Ovary (tissue), 9 donors: Measurements from ENCODE around the gene PTCH1. TPM values are rescaled to one million over a fixed set of nuclear protein-coding genes. Genes with fewer than 3 reads are reported as not detected.

Experiments
- DNase-seq, 5 donors: peaks; one replicate each; pipeline ENCODE4 v3.0.0-alpha.2; 2019 to 2020
- H3K27ac ChIP-seq, 2 donors: fragments of 200-600 bp; one replicate each; pipeline versions ENCODE4 v1.5.1 to v1.8.0; 2019 to 2022
- H3K27me3 ChIP-seq: fragments of 200-600 bp; one replicate; pipeline ENCODE4 v1.8.0; 2022
- H3K36me3 ChIP-seq: fragments of 200-600 bp; sonication (generic); one replicate; pipeline ENCODE4 v1.5.1; 2019
- H3K4me1 ChIP-seq: one replicate; pipeline ENCODE4 v1.8.1; 2013; ENCODE audit warnings: mild to moderate bottlenecking, moderate library complexity; ENCODE audit not compliant: insufficient read depth
- H3K4me3 ChIP-seq: fragments of 200-600 bp; sonication (generic); one replicate; pipeline ENCODE4 v1.5.1; 2017
- H3K9me3 ChIP-seq, 2 donors: fragments of 200-600 bp in 1 of 2; sonication (generic) in 1 of 2; one replicate each; pipeline versions ENCODE4 v1.5.1 to v1.8.1; 2013 to 2019; ENCODE audit warnings: mild to moderate bottlenecking in 1 of 2, moderate library complexity in 1 of 2
- CTCF ChIP-seq, 3 donors: fragments of 450-650 bp in 2 of 3; fragments of 200-600 bp in 1 of 3; IDR thresholded peaks; one replicate each; pipeline versions ENCODE4 v1.5.1 to v1.8.0; 2016 to 2022; ENCODE audit warnings: antibody characterized with exemption in 3 of 3, mild to moderate bottlenecking in 1 of 3
- EP300 ChIP-seq: sonication (generic); formaldehyde crosslinking; IDR thresholded peaks from one replicate; pipeline ENCODE4 v1.6.1; 2017; ENCODE audit warnings: antibody characterized with exemption
- POLR2A ChIP-seq: fragments of 450-650 bp; IDR thresholded peaks from one replicate; pipeline ENCODE4 v1.6.1; 2017; ENCODE audit warnings: antibody characterized with exemption, mild to moderate bottlenecking, moderate library complexity
- WGBS, 3 donors: extraction: QIAGEN DNeasy Blood & Tissue Kit in 1 of 3; methylation state at CpG; one replicate each; pipeline versions ENCODE4 v1.1.5 to v1.1.7; 2013 to 2017; 5-methylcytosine and 5-hydroxymethylcytosine counted together
- intact Hi-C, 4 donors: fragments of 100-400 bp; cut with DNase I; formaldehyde crosslinking; loops; one replicate each; pipeline versions ENCODE4 v1.11.0 to v1.15.1; 2022 to 2023
- polyA plus RNA-seq, 2 donors: library from polyadenylated mRNA; stranded (reverse); fragments of 200-250 nt in 1 of 2; fragments of 350-450 nt in 1 of 2; fragmentation: Illumina TruSeq in 1 of 2; extraction: RNeasy Lipid Tissue Mini Kit (QIAGEN cat#74804) in 1 of 2; gene quantifications; one replicate each; pipeline ENCODE4 v1.2.3, GENCODE V29; 2013 to 2014
- total RNA-seq, 7 donors: library from RNA; depleted of rRNA in 2 of 7; stranded (reverse); fragments of >200 nt in 2 of 7; fragmentation: NEBNext Ultra II Directional in 3 of 7; extraction: Animal tissue kit (Norgen Biotek cat#: 25700) in 3 of 7; gene quantifications; one replicate each; pipeline versions ENCODE4 v1.1.0 to v1.2.4, GENCODE V29; 2016 to 2023
- donor health status: DM: no; HTN: no; CAD: no; lungs with moderate emphysema.
- donor health status: DM: no; HTN: no; CAD: no.
- donor health status: Bipolar disorder and iron deficiency.
- donor health status: DM: yes; HTN: yes; CAD: no.
- donor health status: DM: no; HTN: no; CAD: no.
- donor health status: DM: yes; HTN: yes; CAD: no.

Gene PTCH1
- total and polyA plus RNA-seq, 9 donors, result 6.4 to 24.3 (median 13.5) TPM

- DNase-seq, result no peak
- TF ChIP-seq POLR2A, result no peak
- TF ChIP-seq EP300, result no peak
- TF ChIP-seq CTCF (IDR thresholded peaks at IDR 0.05), result no peak
- Histone ChIP-seq H3K27me3 (no peaks in the 10 kb centered on the region), H3K9me3 (no peaks in the 10 kb centered on the region), H3K27ac (no peak overlapping the region), H3K4me1 (peaks cover 9% of the 10 kb centered on the region), H3K4me3 (no peak overlapping the region), H3K36me3 (no peaks in the 10 kb centered on the region)
- intact Hi-C loops, result no loop called here
- WGBS, 3 donors, result 62 to 79% (median 73%) methylated on average over 13 of the region's 13 CpGs
Measured at GRCh38 chr9:95459178-95459577, 57.6 kb downstream of the PTCH1 start.

- no peak for DNase-seq
- Histone ChIP-seq H3K27ac (no peak overlapping the region), H3K9me3 (no peaks in the 10 kb centered on the region), H3K36me3 (no peaks in the 10 kb centered on the region), H3K4me3 (no peak overlapping the region), H3K4me1 (peaks cover 8% of the 10 kb centered on the region), H3K27me3 (no peaks in the 10 kb centered on the region)
- intact Hi-C loops, result no loop called here
- TF ChIP-seq EP300 (no peak), POLR2A (no peak), CTCF (IDR thresholded peaks at IDR 0.05) (no peak)
- WGBS, 3 donors, result 30 to 44% (median 43%) methylated on average over 6 of the region's 6 CpGs
Measured at GRCh38 chr9:95458666-95459065, 58.1 kb downstream of the PTCH1 start.

DNA sequence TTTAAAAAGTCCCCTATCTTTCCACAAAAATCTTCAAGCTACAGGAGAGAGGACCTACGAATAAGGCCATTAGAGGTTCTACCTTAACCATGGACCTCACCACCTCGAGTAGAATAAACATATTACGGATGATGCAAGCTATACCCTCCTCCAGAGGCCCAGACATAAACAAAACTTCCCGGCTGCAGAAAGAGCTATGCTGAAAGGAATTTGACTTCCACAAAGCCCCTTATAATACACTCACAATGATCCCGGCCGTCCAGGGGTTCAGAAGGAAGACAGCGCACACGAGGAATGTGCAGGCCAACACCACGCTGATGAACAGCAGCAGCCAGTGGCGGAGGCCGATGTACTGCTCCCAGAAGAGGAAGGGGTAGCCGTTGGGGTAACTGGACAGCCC, 59.0 kb downstream of the PTCH1 start:
- Histone ChIP-seq H3K4me1 (peaks cover 5% of the 10 kb centered on the region), H3K36me3 (no peaks in the 10 kb centered on the region), H3K27me3 (no peaks in the 10 kb centered on the region), H3K4me3 (no peak overlapping the region), H3K27ac (no peak overlapping the region), H3K9me3 (no peaks in the 10 kb centered on the region)
- 63 to 78% (median 74%) methylated on average over 12 of the region's 12 CpGs for WGBS, 3 donors
- no peak for DNase-seq
- TF ChIP-seq CTCF (IDR thresholded peaks at IDR 0.05), result no peak
- no peak for TF ChIP-seq EP300
- no peak for TF ChIP-seq POLR2A
- intact Hi-C loops, result no loop called here

DNA sequence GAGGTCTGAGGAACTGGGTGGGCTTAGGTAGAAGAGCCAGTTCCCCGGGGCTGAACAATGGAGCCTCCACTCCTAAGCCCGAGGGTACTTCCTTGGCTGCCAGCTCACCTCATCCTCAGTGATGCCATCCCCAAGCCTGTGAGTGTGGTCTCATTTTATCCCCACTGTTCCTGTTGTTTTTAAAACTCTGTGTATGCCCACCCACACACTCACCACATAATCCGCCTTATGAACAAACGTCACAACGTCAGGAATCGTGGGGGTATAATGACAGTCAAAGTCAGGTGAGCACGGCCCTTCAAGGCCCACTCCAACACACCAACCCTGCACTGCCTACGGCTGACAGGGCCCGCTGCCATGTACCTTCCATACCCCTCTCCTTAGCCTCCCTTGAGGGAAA, 61.1 kb downstream of the PTCH1 start:
- no peak for DNase-seq
- Histone ChIP-seq H3K9me3 (no peaks in the 10 kb centered on the region), H3K27me3 (no peaks in the 10 kb centered on the region), H3K4me1 (peaks cover 1% of the 10 kb centered on the region), H3K36me3 (no peaks in the 10 kb centered on the region), H3K4me3 (no peak overlapping the region), H3K27ac (no peak overlapping the region)
- intact Hi-C loops, result no loop called here
- WGBS, 3 donors, result 87 to 93% (median 92%) methylated on average over 9 of the region's 9 CpGs
- TF ChIP-seq POLR2A, result no peak
- no peak for TF ChIP-seq EP300
- no peak for TF ChIP-seq CTCF (IDR thresholded peaks at IDR 0.05)

- 87 to 95% (median 92%) methylated on average over 4 of the region's 4 CpGs for WGBS, 3 donors
- no peak overlapping the region for H3K4me3 ChIP-seq
- H3K27me3 ChIP-seq, result no peaks in the 10 kb centered on the region
- H3K4me1 ChIP-seq, result no peaks in the 10 kb centered on the region
- TF ChIP-seq POLR2A, result no peak
- TF ChIP-seq EP300, result no peak
- no peak for TF ChIP-seq CTCF (IDR thresholded peaks at IDR 0.05)
- H3K9me3 ChIP-seq, result no peaks in the 10 kb centered on the region
- intact Hi-C loops, result no loop called here
- no peak overlapping the region for H3K27ac ChIP-seq
- no peaks in the 10 kb centered on the region for H3K36me3 ChIP-seq
- no peak for DNase-seq
Measured at GRCh38 chr9:95452176-95452575, 64.6 kb downstream of the PTCH1 start.
